ENCODE data around the gene BICDL1. TPM values are rescaled to one million over a fixed set of nuclear protein-coding genes. Genes with fewer than 3 reads are reported as not detected.

The BICDL1 gene
- total and polyA plus RNA-seq, 2 of the 4 experiments (the other 2 are of a cell fraction) = not detected

DNA sequence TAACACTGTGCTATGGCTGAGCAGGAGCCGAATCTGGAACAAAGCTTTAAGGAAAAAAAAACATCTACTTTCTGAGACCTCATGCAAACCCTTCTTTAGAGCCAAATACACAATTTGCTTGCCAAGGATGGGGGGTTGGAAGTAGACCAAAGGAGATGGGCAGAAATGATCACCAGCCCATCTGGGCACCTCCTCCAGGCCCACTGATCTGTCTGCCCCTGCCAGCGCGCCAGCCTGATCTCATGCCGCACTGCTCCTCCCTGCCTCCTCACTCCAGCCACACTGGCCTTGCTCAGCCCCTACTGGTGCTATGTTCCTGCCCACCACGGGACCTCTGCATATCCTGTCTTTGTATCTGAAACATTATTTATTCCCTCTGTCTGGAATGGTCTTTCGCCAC is 152.3 kb downstream of the BICDL1 start:
- H3K56ac ChIP-seq (ENCODE audit: extremely low read depth, insufficient read depth, low read length) = no peak overlapping the region
- dilution Hi-C loops (cut with HindIII; ENCODE audit: low sequenced_read_pairs, unreplicated experiment) = no loop called here
- no peak overlapping the region for H4K8ac ChIP-seq (ENCODE audit: low read depth in 2 of 2, low read length in 2 of 2)
- H3K27ac ChIP-seq (ENCODE audit: insufficient read depth, low read length) = no peak overlapping the region
- H3K4me2 ChIP-seq (ENCODE audit: low read depth, low read length) = no peak overlapping the region
- no peak overlapping the region for H3K9ac ChIP-seq (ENCODE audit: low read depth, low read length)
- no peak overlapping the region for H2AK5ac ChIP-seq (ENCODE audit: low read depth, low read length)
- H3K27me3 ChIP-seq (ENCODE audit: control insufficient read depth, insufficient read depth, low read length) = no peaks in the 10 kb centered on the region
- ATAC-seq (ENCODE audit: low read depth) (no peak), DNase-seq (no peak)
- H4K20me1 ChIP-seq (ENCODE audit: insufficient read depth, low read length) = peaks cover 19% of the 10 kb centered on the region
- no peak overlapping the region for H3K18ac ChIP-seq (ENCODE audit: low read depth, low read length)
- H3K9me1 ChIP-seq (ENCODE audit: insufficient read depth, low read length) = peaks cover 28% of the 10 kb centered on the region
- TF ChIP-seq RCOR1 (IDR thresholded peaks at IDR 0.05; ENCODE audit: insufficient replicate concordance, low read length) = no peak
- no peak for TF ChIP-seq CEBPB (IDR thresholded peaks at IDR 0.05; ENCODE audit: low read depth, low read length)
- TF ChIP-seq BHLHE40 (IDR thresholded peaks at IDR 0.05; ENCODE audit: low read depth, low read length) = no peak
- TF ChIP-seq RFX5 (IDR thresholded peaks at IDR 0.05; ENCODE audit: low read depth, low read length) = no peak
- TF ChIP-seq MAZ (IDR thresholded peaks at IDR 0.05; ENCODE audit: borderline replicate concordance, low read depth, low read length) = no peak
- TF ChIP-seq CHD1 (IDR thresholded peaks at IDR 0.05; ENCODE audit: low read depth, low read length) = no peak
- no peak for TF ChIP-seq NFE2L2 (IDR thresholded peaks at IDR 0.05; ENCODE audit: low read depth, low read length)
- no peak for TF ChIP-seq USF2 (IDR thresholded peaks at IDR 0.05; ENCODE audit: low read depth, low read length)
- TF ChIP-seq MAFK (IDR thresholded peaks at IDR 0.05; ENCODE audit: low read depth, low read length) = no peak
- TF ChIP-seq MXI1 (IDR thresholded peaks at IDR 0.05; ENCODE audit: borderline replicate concordance, low read depth, low read length) = no peak
- no peak for TF ChIP-seq RAD21 (IDR thresholded peaks at IDR 0.05; ENCODE audit: low read length)
- TF ChIP-seq FOS (IDR thresholded peaks at IDR 0.05; ENCODE audit: low read depth, low read length) = no peak
- no peak for TF ChIP-seq SMC3 (IDR thresholded peaks at IDR 0.05; ENCODE audit: low read depth, low read length)
- TF ChIP-seq, protein P1, sequence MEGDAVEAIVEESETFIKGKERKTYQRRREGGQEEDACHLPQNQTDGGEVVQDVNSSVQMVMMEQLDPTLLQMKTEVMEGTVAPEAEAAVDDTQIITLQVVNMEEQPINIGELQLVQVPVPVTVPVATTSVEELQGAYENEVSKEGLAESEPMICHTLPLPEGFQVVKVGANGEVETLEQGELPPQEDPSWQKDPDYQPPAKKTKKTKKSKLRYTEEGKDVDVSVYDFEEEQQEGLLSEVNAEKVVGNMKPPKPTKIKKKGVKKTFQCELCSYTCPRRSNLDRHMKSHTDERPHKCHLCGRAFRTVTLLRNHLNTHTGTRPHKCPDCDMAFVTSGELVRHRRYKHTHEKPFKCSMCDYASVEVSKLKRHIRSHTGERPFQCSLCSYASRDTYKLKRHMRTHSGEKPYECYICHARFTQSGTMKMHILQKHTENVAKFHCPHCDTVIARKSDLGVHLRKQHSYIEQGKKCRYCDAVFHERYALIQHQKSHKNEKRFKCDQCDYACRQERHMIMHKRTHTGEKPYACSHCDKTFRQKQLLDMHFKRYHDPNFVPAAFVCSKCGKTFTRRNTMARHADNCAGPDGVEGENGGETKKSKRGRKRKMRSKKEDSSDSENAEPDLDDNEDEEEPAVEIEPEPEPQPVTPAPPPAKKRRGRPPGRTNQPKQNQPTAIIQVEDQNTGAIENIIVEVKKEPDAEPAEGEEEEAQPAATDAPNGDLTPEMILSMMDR (conservative IDR thresholded peaks at IDR 0.05; ENCODE audit: low read depth, low read length) = no peak
- H2AFZ ChIP-seq (replicated peaks; ENCODE audit: low read length, poor library complexity) = no peak overlapping the region
- in situ Hi-C loops (cut with MboI; ENCODE audit: low sequenced_read_pairs) = loop anchor here (5.0 kb wide), 1 partner anchor 41 kb away; no protein-coding TSS in a partner anchor
- H3K4ac ChIP-seq (ENCODE audit: low read depth, low read length) = peak overlapping the region; percentile 13; the same call in 1 of the 2 replicates
- H4K5ac ChIP-seq (ENCODE audit: low read depth, low read length) = no peak overlapping the region
- H2BK20ac ChIP-seq (ENCODE audit: low read depth, low read length) = no peak overlapping the region
- H4K91ac ChIP-seq (ENCODE audit: insufficient read depth, low read depth, low read length) = no peak overlapping the region
- intact Hi-C loops (cut with micrococcal nuclease) = loop anchor here (5.0 kb wide), 1 partner anchor 36 kb away; no protein-coding TSS in a partner anchor
- no TSS peak for BruUV-seq (replicated peaks)
- no peaks in the 10 kb centered on the region for H3K9me3 ChIP-seq (ENCODE audit: control insufficient read depth, insufficient read depth, low read length)
- H2AK9ac ChIP-seq (replicated peaks; ENCODE audit: low read depth, low read length, poor library complexity) = no peak overlapping the region
- H2BK15ac ChIP-seq (ENCODE audit: low read depth, low read length) = no peak overlapping the region
- ChIA-PET CTCF (no interaction called here), POLR2A (ENCODE audit: unreplicated experiment) (no interaction called here)
- H2BK5ac ChIP-seq (ENCODE audit: low read depth, low read length, poor library complexity, severe bottlenecking) = no peak overlapping the region
- H3K23ac ChIP-seq (ENCODE audit: low read depth, low read length) = no peak overlapping the region; the same call in 1 of the 2 replicates
- H3K36me3 ChIP-seq (ENCODE audit: control insufficient read depth, insufficient read depth, low read length) = peaks cover 82% of the 10 kb centered on the region
- 100% methylated on average over 1 of the region's 6 CpGs; no CpG with 5 or more reads in 1 of the 2 experiments for WGBS, 2 experiments (ENCODE audit: extremely low coverage in 2 of 2, insufficient read length in 1 of 2)
- H3K79me1 ChIP-seq (ENCODE audit: low read depth in 1 of 2, low read length in 2 of 2) = peaks cover 20 to 49% of the 10 kb centered on the region in 2 experiments
- no peak overlapping the region for H3K4me3 ChIP-seq (ENCODE audit: insufficient read depth, low read depth, low read length)
- H3K4me1 ChIP-seq (ENCODE audit: control insufficient read depth, insufficient read depth, low read length) = peaks cover 11% of the 10 kb centered on the region
- H2BK120ac ChIP-seq (ENCODE audit: low read depth, low read length) = no peak overlapping the region
- no peak overlapping the region for H3K14ac ChIP-seq (replicated peaks; ENCODE audit: low read depth, low read length)

Measured in IMR-90 (cell line).